DOHH2 (cell line): ENCODE measurements around the gene MGAT3.
A peak's percentile ranks its signal among the peaks of the same experiment; 100 is the strongest.

Source experiments
- H3F3A ChIP-seq: fragments of 200-600 bp; sonication (generic), shearing (Covaris generic); 2 replicates; pipeline ENCODE4 v1.6.0; 2016; ENCODE audit warnings: antibody characterized with exemption, mild to moderate bottlenecking; ENCODE audit not compliant: control insufficient read depth, insufficient read depth
- H3K27ac ChIP-seq: fragments of 200-600 bp; sonication (generic); 2 replicates; pipeline ENCODE4 v1.5.1; 2014; ENCODE audit warnings: low read depth, mild to moderate bottlenecking, low read length, moderate library complexity
- H3K27me3 ChIP-seq: fragments of 200-600 bp; sonication (generic); 2 replicates; pipeline ENCODE4 v1.6.1; 2014; ENCODE audit warnings: mild to moderate bottlenecking, low read length, mixed read lengths; ENCODE audit not compliant: control insufficient read depth
- H3K36me3 ChIP-seq: fragments of 200-600 bp; sonication (generic); 2 replicates; pipeline ENCODE4 v1.6.1; 2014; ENCODE audit warnings: mild to moderate bottlenecking, low read length, moderate library complexity, mixed read lengths; ENCODE audit not compliant: control insufficient read depth
- H3K4me1 ChIP-seq: fragments of 200-600 bp; sonication (generic); 2 replicates; pipeline ENCODE4 v1.6.1; 2014; ENCODE audit warnings: mild to moderate bottlenecking, low read length, mixed read lengths; ENCODE audit not compliant: control insufficient read depth
- H3K4me2 ChIP-seq: fragments of 200-600 bp; sonication (generic); 2 replicates; pipeline ENCODE4 v1.6.0; 2014; ENCODE audit warnings: mild to moderate bottlenecking, low read length, moderate library complexity
- H3K4me3 ChIP-seq: fragments of 200-600 bp; sonication (generic); 2 replicates; pipeline ENCODE4 v1.5.1; 2014; ENCODE audit warnings: mild to moderate bottlenecking, low read length, mixed read lengths
- H3K79me2 ChIP-seq: fragments of 200-600 bp; sonication (generic); 2 replicates; pipeline ENCODE4 v1.6.1; 2014; ENCODE audit warnings: mild to moderate bottlenecking, low read length, mixed read lengths; ENCODE audit not compliant: control insufficient read depth
- H3K9me2 ChIP-seq: fragments of 200-600 bp; sonication (generic); replicated peaks from 2 replicates; pipeline ENCODE4 v1.6.1; 2014; ENCODE audit warnings: mild to moderate bottlenecking, low read length, mixed read lengths; ENCODE audit not compliant: control insufficient read depth
- H3K9me3 ChIP-seq: fragments of 200-600 bp; sonication (generic); 2 replicates; pipeline ENCODE4 v1.6.1; 2014; ENCODE audit warnings: antibody characterized with exemption, low read length, mixed read lengths; ENCODE audit not compliant: control insufficient read depth, insufficient read depth
- H4K20me1 ChIP-seq: fragments of 200-600 bp; sonication (generic); 2 replicates; pipeline ENCODE4 v1.6.0; 2014; ENCODE audit warnings: low read depth, mild to moderate bottlenecking, antibody characterized with exemption, low read length, moderate library complexity; ENCODE audit not compliant: control insufficient read depth, insufficient read depth
- EZH2phosphoT487 ChIP-seq: fragments of 200-600 bp; sonication (generic); IDR thresholded peaks from 2 replicates; pipeline ENCODE4 v1.6.1; 2017; ENCODE audit warnings: borderline replicate concordance, mild to moderate bottlenecking, antibody characterized with exemption, low read length, moderate library complexity, mixed read lengths
- TF ChIP-seq, protein P1 (sequence below): fragments of 200-600 bp; sonication (generic); IDR thresholded peaks from one replicate; pipeline ENCODE4 v1.5.1; 2014; ENCODE audit warnings: antibody characterized with exemption, mild to moderate bottlenecking, low read depth, low read length; ENCODE audit not compliant: poor library complexity, severe bottlenecking

MGAT3 gene

GRCh38 chr22:39501644-39502108 lies 44.9 kb downstream of the MGAT3 start:
- H3K36me3 ChIP-seq, result peaks cover 45% of the 10 kb centered on the region
- H3K27ac ChIP-seq, result no peak overlapping the region
- peaks cover 46% of the 10 kb centered on the region for H3K79me2 ChIP-seq
- H3K4me2 ChIP-seq, result peak overlapping the region; percentile 91
- H3K4me3 ChIP-seq, result peak overlapping the region; percentile 96
- no peak for TF ChIP-seq EZH2phosphoT487
- TF ChIP-seq, protein P1, sequence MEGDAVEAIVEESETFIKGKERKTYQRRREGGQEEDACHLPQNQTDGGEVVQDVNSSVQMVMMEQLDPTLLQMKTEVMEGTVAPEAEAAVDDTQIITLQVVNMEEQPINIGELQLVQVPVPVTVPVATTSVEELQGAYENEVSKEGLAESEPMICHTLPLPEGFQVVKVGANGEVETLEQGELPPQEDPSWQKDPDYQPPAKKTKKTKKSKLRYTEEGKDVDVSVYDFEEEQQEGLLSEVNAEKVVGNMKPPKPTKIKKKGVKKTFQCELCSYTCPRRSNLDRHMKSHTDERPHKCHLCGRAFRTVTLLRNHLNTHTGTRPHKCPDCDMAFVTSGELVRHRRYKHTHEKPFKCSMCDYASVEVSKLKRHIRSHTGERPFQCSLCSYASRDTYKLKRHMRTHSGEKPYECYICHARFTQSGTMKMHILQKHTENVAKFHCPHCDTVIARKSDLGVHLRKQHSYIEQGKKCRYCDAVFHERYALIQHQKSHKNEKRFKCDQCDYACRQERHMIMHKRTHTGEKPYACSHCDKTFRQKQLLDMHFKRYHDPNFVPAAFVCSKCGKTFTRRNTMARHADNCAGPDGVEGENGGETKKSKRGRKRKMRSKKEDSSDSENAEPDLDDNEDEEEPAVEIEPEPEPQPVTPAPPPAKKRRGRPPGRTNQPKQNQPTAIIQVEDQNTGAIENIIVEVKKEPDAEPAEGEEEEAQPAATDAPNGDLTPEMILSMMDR, result no peak
- H3K9me3 ChIP-seq, result no peaks in the 10 kb centered on the region
- H3K27me3 ChIP-seq, result no peaks in the 10 kb centered on the region
- peaks cover 23% of the 10 kb centered on the region for H3K4me1 ChIP-seq
- H3K9me2 ChIP-seq, result no peaks in the 10 kb centered on the region
- H3F3A ChIP-seq, result no peaks in the 10 kb centered on the region
- no peaks in the 10 kb centered on the region; the same call in 1 of the 2 replicates for H4K20me1 ChIP-seq

DNA sequence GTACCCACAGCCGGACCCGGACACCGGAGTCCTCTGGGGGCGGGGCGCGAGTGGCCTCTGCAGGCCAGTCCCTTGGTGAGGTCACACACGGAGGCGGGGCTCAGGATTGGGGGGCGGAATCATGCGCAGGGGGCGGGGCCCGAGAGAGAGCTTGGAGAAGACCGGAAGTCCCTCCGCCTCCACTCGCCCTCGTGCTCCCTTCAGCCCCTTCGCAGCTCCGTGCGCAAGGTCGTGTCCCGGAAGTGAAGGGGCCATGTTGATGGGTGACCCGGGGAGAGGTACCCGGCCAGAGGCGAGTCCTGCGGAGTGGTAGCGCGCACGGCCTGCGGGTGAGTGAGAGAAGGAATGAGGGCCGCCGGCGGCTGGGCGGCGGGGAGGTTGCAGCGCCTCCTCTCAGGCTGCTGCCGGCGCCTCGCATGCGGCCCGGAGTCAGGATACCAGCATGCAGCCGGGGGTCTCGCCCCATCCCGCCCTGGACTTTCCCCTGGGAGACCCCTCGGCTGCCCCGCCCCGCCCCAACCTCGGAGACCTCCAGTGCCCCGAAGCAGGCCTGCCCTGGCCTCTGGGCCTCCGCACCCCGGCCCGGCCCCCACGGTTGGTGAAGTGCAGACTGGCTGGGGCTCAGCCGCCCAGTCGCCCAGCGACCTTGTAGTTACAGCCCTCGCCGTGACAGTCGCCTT lies 45.4 kb downstream of the MGAT3 start, which contains the start of gene MIEF1:
MIEF1 (plus strand) TSS at position 182 of the 680 bp plus-strand sequence. CDS start 9,005 bp downstream, outside the sequence.
- Histone ChIP-seq H3F3A (no peaks in the 10 kb centered on the region), H3K27me3 (no peaks in the 10 kb centered on the region), H4K20me1 (no peaks in the 10 kb centered on the region; the same call in 1 of the 2 replicates), H3K9me2 (no peaks in the 10 kb centered on the region), H3K27ac (peak within 1 kb of the TSS; percentile 52), H3K4me3 (peak within 1 kb of the TSS; percentile 96), H3K36me3 (peaks cover 50% of the 10 kb centered on the region), H3K9me3 (no peaks in the 10 kb centered on the region), H3K4me1 (peaks cover 22% of the 10 kb centered on the region), H3K79me2 (peaks cover 52% of the 10 kb centered on the region), H3K4me2 (peak within 1 kb of the TSS; percentile 91)
- TF ChIP-seq, protein P1, result no peak

- H3K79me2 ChIP-seq, result peaks cover 58% of the 10 kb centered on the region
- H3K9me2 ChIP-seq, result no peaks in the 10 kb centered on the region
- peak overlapping the region; percentile 96 for H3K4me3 ChIP-seq
- no peaks in the 10 kb centered on the region for H3K9me3 ChIP-seq
- peaks cover 22% of the 10 kb centered on the region for H3K4me1 ChIP-seq
- peak overlapping the region; percentile 52 for H3K27ac ChIP-seq
- peaks cover 57% of the 10 kb centered on the region for H3K36me3 ChIP-seq
- peak overlapping the region; percentile 91 for H3K4me2 ChIP-seq
- no peaks in the 10 kb centered on the region for H3K27me3 ChIP-seq
- H4K20me1 ChIP-seq, result peaks cover under 1% of the 10 kb centered on the region; the same call in 1 of the 2 replicates
- H3F3A ChIP-seq, result no peaks in the 10 kb centered on the region
- TF ChIP-seq, protein P1, result peak; percentile 7
- TF ChIP-seq EZH2phosphoT487, result no peak
Observed at GRCh38 chr22:39502789-39503409, 46.1 kb downstream of the MGAT3 start.
